IMR-90 (cell line): ENCODE data around the gene CD9. TPM values are rescaled to one million over a fixed set of nuclear protein-coding genes. Genes with fewer than 3 reads are reported as not detected.
A peak's percentile ranks its signal among the peaks of the same experiment; 100 is the strongest.

Experiments used
- ATAC-seq: fragments of 200-7000 bp; cut with Tn5 transposase; 2 replicates; pipeline ENCODE4 v1.9.1; 2020; ENCODE audit warnings: low read depth, mild to moderate bottlenecking, moderate library complexity
- BruUV-seq: library from RNA; stranded (reverse); fragments of 400-500 nt; replicated peaks from 2 replicates; lab custom pipeline; 2021; lab: Mats Ljungman, UMichigan
- CTCF ChIA-PET: fragments of 300-600 bp; formaldehyde crosslinking; extraction: SDS; loops from one replicate; lab custom pipeline; 2021; ENCODE audit warnings: antibody characterized with exemption; lab: Yijun Ruan, JAX
- POLR2A ChIA-PET: fragments of 300-600 bp; sonication (Branson Sonifier 250); formaldehyde crosslinking; loops from one replicate; lab custom pipeline; 2022; ENCODE audit warnings: antibody characterized with exemption; ENCODE audit not compliant: unreplicated experiment; lab: Charles Lee
- DNase-seq: peaks from one replicate; pipeline ENCODE4 v3.0.0; 2013
- H2AFZ ChIP-seq: replicated peaks from 2 replicates; pipeline ENCODE3; 2013; ENCODE audit warnings: low read length, mild to moderate bottlenecking; ENCODE audit not compliant: poor library complexity
- H2AK5ac ChIP-seq: 2 replicates; pipeline ENCODE4 v1.6.1; 2013; ENCODE audit warnings: low read depth, low read length, inconsistent platforms
- H2AK9ac ChIP-seq: replicated peaks from 2 replicates; pipeline ENCODE3; 2013; ENCODE audit warnings: mild to moderate bottlenecking, low read depth, low read length, moderate library complexity; ENCODE audit not compliant: poor library complexity
- H2BK120ac ChIP-seq: 2 replicates; pipeline ENCODE4 v1.6.1; 2013; ENCODE audit warnings: low read depth, low read length, inconsistent platforms
- H2BK15ac ChIP-seq: 3 replicates; pipeline ENCODE4 v1.6.1; 2013; ENCODE audit warnings: low read depth, low read length, inconsistent platforms
- H2BK20ac ChIP-seq: 2 replicates; pipeline ENCODE4 v1.6.1; 2013; ENCODE audit warnings: low read depth, mild to moderate bottlenecking, inconsistent platforms, low read length, moderate library complexity
- H2BK5ac ChIP-seq: 2 replicates; pipeline ENCODE4 v1.6.1; 2013; ENCODE audit warnings: mild to moderate bottlenecking, low read depth, low read length, inconsistent platforms; ENCODE audit not compliant: poor library complexity, severe bottlenecking
- H3K14ac ChIP-seq: replicated peaks from 2 replicates; pipeline ENCODE4 v1.6.1; 2013; ENCODE audit warnings: low read depth, low read length, inconsistent platforms
- H3K18ac ChIP-seq: 2 replicates; pipeline ENCODE4 v1.6.1; 2013; ENCODE audit warnings: low read depth, low read length, control low read depth
- H3K23ac ChIP-seq: 2 replicates; pipeline ENCODE4 v1.6.1; 2013; ENCODE audit warnings: low read depth, low read length, inconsistent platforms
- H3K27ac ChIP-seq: 2 replicates; pipeline ENCODE4 v1.5.1; 2013; ENCODE audit warnings: mild to moderate bottlenecking, control low read depth, low read length; ENCODE audit not compliant: insufficient read depth
- H3K27me3 ChIP-seq: 2 replicates; pipeline ENCODE4 v1.6.1; 2013; ENCODE audit warnings: low read length; ENCODE audit not compliant: control insufficient read depth, insufficient read depth
- H3K36me3 ChIP-seq: 2 replicates; pipeline ENCODE4 v1.6.1; 2013; ENCODE audit warnings: low read length, mixed read lengths; ENCODE audit not compliant: control insufficient read depth, insufficient read depth
- H3K4ac ChIP-seq: 2 replicates; pipeline ENCODE4 v1.6.1; 2013; ENCODE audit warnings: low read depth, low read length, inconsistent platforms
- H3K4me1 ChIP-seq: 2 replicates; pipeline ENCODE4 v1.6.1; 2013; ENCODE audit warnings: low read length, mixed read lengths; ENCODE audit not compliant: control insufficient read depth, insufficient read depth
- H3K4me2 ChIP-seq: 2 replicates; pipeline ENCODE4 v1.6.1; 2013; ENCODE audit warnings: low read depth, mild to moderate bottlenecking, control low read depth, low read length, moderate library complexity
- H3K4me3 ChIP-seq: 2 replicates; pipeline ENCODE4 v1.5.1; 2013; ENCODE audit warnings: low read depth, mild to moderate bottlenecking, control low read depth, low read length, moderate library complexity; ENCODE audit not compliant: insufficient read depth
- H3K56ac ChIP-seq: 2 replicates; pipeline ENCODE4 v1.6.1; 2013; ENCODE audit warnings: low read length, inconsistent platforms; ENCODE audit not compliant: insufficient read depth; ENCODE audit errors: extremely low read depth
- H3K79me1 ChIP-seq, 2 experiments: 2 replicates each; pipeline ENCODE4 v1.6.1; 2013; ENCODE audit warnings: low read length in 2 of 2, inconsistent platforms in 1 of 2, low read depth in 1 of 2
- H3K9ac ChIP-seq: 2 replicates; pipeline ENCODE4 v1.6.1; 2013; ENCODE audit warnings: low read depth, low read length, control low read depth
- H3K9me1 ChIP-seq: 2 replicates; pipeline ENCODE4 v1.6.1; 2013; ENCODE audit warnings: low read length, inconsistent platforms; ENCODE audit not compliant: insufficient read depth
- H3K9me3 ChIP-seq: 2 replicates; pipeline ENCODE4 v1.6.1; 2013; ENCODE audit warnings: low read length; ENCODE audit not compliant: control insufficient read depth, insufficient read depth
- H4K20me1 ChIP-seq: 2 replicates; pipeline ENCODE4 v1.6.1; 2013; ENCODE audit warnings: low read length, inconsistent platforms; ENCODE audit not compliant: insufficient read depth
- H4K5ac ChIP-seq: 2 replicates; pipeline ENCODE4 v1.6.1; 2013; ENCODE audit warnings: mild to moderate bottlenecking, low read depth, low read length, control low read depth
- H4K8ac ChIP-seq, 2 experiments: 2 replicates each; pipeline ENCODE4 v1.6.1; 2013; ENCODE audit warnings: low read depth in 2 of 2, low read length in 2 of 2, control low read depth in 1 of 2, inconsistent platforms in 1 of 2
- H4K91ac ChIP-seq: 2 replicates; pipeline ENCODE4 v1.6.1; 2013; ENCODE audit warnings: low read depth, low read length, inconsistent platforms; ENCODE audit not compliant: insufficient read depth
- BHLHE40 ChIP-seq: fragments of 150-350 bp; IDR thresholded peaks from 2 replicates; pipeline ENCODE4 v1.6.1; 2016; ENCODE audit warnings: mild to moderate bottlenecking, low read depth, low read length
- CEBPB ChIP-seq: IDR thresholded peaks from 2 replicates; pipeline ENCODE4 v1.6.1; 2012; ENCODE audit warnings: low read depth, low read length, improper control_type of control experiment
- FOS ChIP-seq: fragments of 150-350 bp; IDR thresholded peaks from 2 replicates; pipeline ENCODE4 v1.6.1; 2016; ENCODE audit warnings: low read depth, low read length
- MAFK ChIP-seq: IDR thresholded peaks from 2 replicates; pipeline ENCODE4 v1.6.1; 2012; ENCODE audit warnings: low read depth, low read length, improper control_type of control experiment
- MXI1 ChIP-seq: IDR thresholded peaks from 2 replicates; pipeline ENCODE4 v1.6.1; 2012; ENCODE audit warnings: low read depth, mild to moderate bottlenecking, low read length, moderate library complexity, borderline replicate concordance
- NFE2L2 ChIP-seq: fragments of 150-350 bp; IDR thresholded peaks from 2 replicates; pipeline ENCODE4 v1.6.1; 2016; ENCODE audit warnings: low read depth, mild to moderate bottlenecking, low read length
- POLR2A ChIP-seq: IDR thresholded peaks from 2 replicates; pipeline ENCODE4 v1.6.1; 2012; ENCODE audit warnings: mild to moderate bottlenecking, low read depth, low read length
- RAD21 ChIP-seq: IDR thresholded peaks from 2 replicates; pipeline ENCODE4 v1.6.1; 2012; ENCODE audit warnings: low read length, improper control_type of control experiment
- RCOR1 ChIP-seq: IDR thresholded peaks from 2 replicates; pipeline ENCODE4 v1.6.1; 2012; ENCODE audit warnings: mild to moderate bottlenecking, low read length, improper control_type of control experiment; ENCODE audit not compliant: insufficient replicate concordance
- RFX5 ChIP-seq: IDR thresholded peaks from 2 replicates; pipeline ENCODE4 v1.8.0; 2012; ENCODE audit warnings: low read depth, mild to moderate bottlenecking, low read length, moderate library complexity
- SMC3 ChIP-seq: fragments of 150-350 bp; IDR thresholded peaks from 2 replicates; pipeline ENCODE4 v1.6.1; 2016; ENCODE audit warnings: low read depth, mild to moderate bottlenecking, antibody characterized with exemption, low read length, moderate library complexity
- WGBS, 2 experiments: methylation state at CpG; one replicate each; pipeline versions ENCODE4 v1.1.5 to v1.1.7; 2013; ENCODE audit warnings: missing lambda C conversion rate in 2 of 2; ENCODE audit not compliant: insufficient read length in 1 of 2; ENCODE audit errors: extremely low coverage in 2 of 2; 5-methylcytosine and 5-hydroxymethylcytosine counted together
- dilution Hi-C: fragments of 300-500 bp; cut with HindIII; formaldehyde crosslinking; loops from one replicate; pipeline ENCODE4 v1.14.3; 2018; ENCODE audit warnings: low sequenced_read_pairs; ENCODE audit not compliant: unreplicated experiment
- in situ Hi-C: fragments of 300-500 bp; cut with MboI; formaldehyde crosslinking; loops from 3 replicates; pipeline ENCODE4 v1.14.3; 2019; ENCODE audit warnings: low sequenced_read_pairs, inconsistent platforms, mixed read lengths
- intact Hi-C: fragments of 100-400 bp; cut with micrococcal nuclease; formaldehyde crosslinking; loops from 2 replicates; pipeline ENCODE4 v1.10.0; 2022
- polyA plus RNA-seq, 3 experiments: library from polyadenylated mRNA; depleted of rRNA; stranded (reverse); fragments of >200 nt; gene quantifications; 2 replicates each; pipeline ENCODE4 v1.2.3, GENCODE V29; 2012; ENCODE audit warnings: low replicate concordance in 1 of 3
- total RNA-seq: library from RNA; depleted of rRNA; stranded (reverse); fragments of >200 nt; gene quantifications from 2 replicates; pipeline ENCODE4 v1.2.3, GENCODE V29; 2012

Gene CD9
- total and polyA plus RNA-seq, 2 of the 4 experiments (the other 2 are of a cell fraction), result 48.8 to 70.9 TPM

GRCh38 chr12:6201826-6202225, 1.6 kb downstream of the CD9 start:
- BruUV-seq, result no TSS peak
- Histone ChIP-seq H2AK9ac (no peak overlapping the region), H3K18ac (no peak overlapping the region), H2AFZ (no peak overlapping the region), H3K4me2 (no peak overlapping the region; the same call in 1 of the 2 replicates), H3K4ac (peak overlapping the region; percentile 14; the same call in 1 of the 2 replicates), H3K27ac (no peak overlapping the region), H3K4me1 (peaks cover 16% of the 10 kb centered on the region; the same call in 1 of the 2 replicates), H4K5ac (no peak overlapping the region), H3K79me1 (peaks cover 3 to 52% of the 10 kb centered on the region in 2 experiments; a peak in 2 of 4 replicates), H3K4me3 (no peak overlapping the region), H2BK20ac (no peak overlapping the region; the same call in 1 of the 2 replicates), H4K91ac (no peak overlapping the region), H2AK5ac (no peak overlapping the region; the same call in 1 of the 2 replicates), H3K9me1 (peaks cover 16% of the 10 kb centered on the region), H3K56ac (no peak overlapping the region), H3K14ac (no peak overlapping the region), H3K23ac (no peak overlapping the region), H2BK5ac (no peak overlapping the region), H3K9ac (no peak overlapping the region), H4K20me1 (peaks cover 12% of the 10 kb centered on the region; the same call in 1 of the 2 replicates), H4K8ac (no peak overlapping the region), H3K36me3 (no peaks in the 10 kb centered on the region), H2BK120ac (peak overlapping the region; percentile 12; the same call in 1 of the 2 replicates), H2BK15ac (no peak overlapping the region), H3K9me3 (no peaks in the 10 kb centered on the region), H3K27me3 (no peaks in the 10 kb centered on the region; the same call in 1 of the 2 replicates)
- ATAC-seq (no peak), DNase-seq (no peak)
- intact Hi-C loops, result no loop called here
- no CpG with 5 or more reads among the region's 3 CpGs for WGBS, 2 experiments
- dilution Hi-C loops, result no loop called here
- TF ChIP-seq BHLHE40 (no peak), POLR2A (no peak), RAD21 (no peak), MAFK (no peak), FOS (no peak), RCOR1 (no peak), RFX5 (no peak), NFE2L2 (no peak), MXI1 (no peak), SMC3 (no peak), CEBPB (no peak)
- in situ Hi-C loops, result no loop called here
- ChIA-PET CTCF (interaction anchor here (1.1 to 2.1 kb wide), 2 partner anchors 13 to 77 kb away, joined by 4 to 8 read pairs; no protein-coding TSS in a partner anchor), POLR2A (no interaction called here)
